Adipocyte (in vitro differentiated cells): Measurements from ENCODE around the gene WDR47.
"Not testable (repeated sequence)": the region's sequence is repeated elsewhere in the genome, so short reads cannot be mapped to it uniquely, and the experiment has no call there.

Experiments
- DNase-seq: peaks from one replicate; pipeline ENCODE4 v3.0.0-alpha.2; 2015; ENCODE audit warnings: low read depth
- H3K27me3 ChIP-seq: replicated peaks from 2 replicates; pipeline ENCODE4 v1.7.0; 2013; ENCODE audit warnings: mild to moderate bottlenecking, low read length, moderate library complexity; ENCODE audit not compliant: control insufficient read depth, insufficient read depth
- H3K36me3 ChIP-seq: 2 replicates; pipeline ENCODE4 v1.7.0; 2013; ENCODE audit warnings: low read length, mild to moderate bottlenecking, moderate library complexity; ENCODE audit not compliant: control insufficient read depth, insufficient read depth, severe bottlenecking
- H3K4me1 ChIP-seq: 2 replicates; pipeline ENCODE4 v1.7.0; 2013; ENCODE audit warnings: mild to moderate bottlenecking, low read length, moderate library complexity; ENCODE audit not compliant: control insufficient read depth, insufficient read depth
- H3K4me3 ChIP-seq: 2 replicates; pipeline ENCODE4 v1.7.0; 2013; ENCODE audit warnings: mild to moderate bottlenecking, low read length, moderate library complexity
- H3K9ac ChIP-seq: 2 replicates; pipeline ENCODE4 v1.7.0; 2013; ENCODE audit warnings: mild to moderate bottlenecking, low read length, moderate library complexity
- H3K9me3 ChIP-seq: 2 replicates; pipeline ENCODE4 v1.7.0; 2013; ENCODE audit warnings: mild to moderate bottlenecking, low read length, moderate library complexity; ENCODE audit not compliant: control insufficient read depth

The WDR47 gene

DNA sequence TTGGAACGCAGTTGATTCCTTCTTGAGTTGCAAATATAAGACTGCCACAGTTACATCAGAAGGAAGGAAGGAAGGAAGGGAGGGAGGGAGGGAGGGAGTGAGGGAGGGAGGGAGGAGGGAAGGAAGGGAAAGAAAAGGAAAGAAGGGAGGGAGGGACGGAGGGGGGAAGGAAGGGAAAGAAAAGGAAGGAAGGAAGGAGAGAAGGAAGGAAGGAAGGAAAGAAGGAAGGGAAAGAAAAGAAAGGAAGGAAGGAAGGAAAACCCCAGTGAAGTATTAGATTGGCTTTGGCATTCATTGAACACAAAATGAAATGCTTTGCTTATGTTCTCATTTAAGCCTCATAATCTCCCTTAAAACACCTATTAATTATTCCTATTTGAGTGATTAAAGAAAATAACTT is 6.4 kb upstream of the WDR47 start:
- Histone ChIP-seq H3K4me1 (no peaks in the 10 kb centered on the region), H3K9ac (no peak overlapping the region), H3K27me3 (no peaks in the 10 kb centered on the region), H3K9me3 (no peaks in the 10 kb centered on the region), H3K4me3 (no peak overlapping the region), H3K36me3 (no peaks in the 10 kb centered on the region)
- no peak for DNase-seq

DNA sequence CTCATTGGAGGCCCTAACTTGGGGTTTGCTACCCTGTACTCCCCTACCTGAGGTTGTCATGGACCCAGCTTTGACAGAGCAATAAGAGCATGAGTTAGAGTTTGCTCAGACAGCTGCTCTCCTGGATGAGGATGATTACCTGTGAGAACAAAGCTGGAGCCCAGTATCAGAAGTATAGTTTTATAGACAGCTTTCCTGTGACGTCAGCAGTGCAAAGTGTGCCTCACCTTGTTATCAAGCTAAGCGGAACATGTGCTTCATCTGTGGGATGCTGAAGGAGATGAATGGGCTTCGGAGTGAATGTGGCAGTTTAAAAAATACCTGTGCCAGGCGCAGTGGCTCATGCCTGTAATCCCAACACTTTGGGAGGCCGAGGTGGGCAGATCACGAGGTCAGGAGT is 5.4 kb upstream of the WDR47 start:
- H3K4me1 ChIP-seq: peaks cover 2% of the 10 kb centered on the region
- DNase-seq: no peak

DNA sequence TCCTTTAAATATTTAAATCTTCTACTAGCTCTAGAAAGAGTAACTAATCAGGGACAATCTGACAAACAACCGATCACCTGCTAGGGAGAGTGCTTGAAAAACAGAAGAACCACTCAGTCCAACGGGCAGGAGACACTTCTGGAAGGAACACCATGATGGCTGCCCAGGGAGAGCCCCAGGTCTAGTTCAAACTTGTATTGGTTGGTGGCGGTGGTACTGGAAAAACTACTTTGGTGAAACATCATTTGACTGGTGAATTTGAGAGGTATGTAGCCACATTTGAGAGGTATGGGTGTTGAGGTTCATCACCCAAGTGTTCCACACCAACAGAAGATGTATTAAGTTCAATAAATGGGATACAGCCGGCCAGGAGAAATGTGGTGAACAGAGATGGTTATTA is 4.8 kb upstream of the WDR47 start:
- Histone ChIP-seq H3K27me3 (no peaks in the 10 kb centered on the region), H3K4me3 (no peak overlapping the region), H3K36me3 (no peaks in the 10 kb centered on the region), H3K9ac (no peak overlapping the region), H3K9me3 (no peaks in the 10 kb centered on the region), H3K4me1 (peaks cover 3% of the 10 kb centered on the region)
- DNase-seq: no peak

More for the DNA sequence above, 5.4 kb upstream of the WDR47 start:
- Histone ChIP-seq H3K27me3 (no peaks in the 10 kb centered on the region), H3K36me3 (no peaks in the 10 kb centered on the region), H3K9me3 (no peaks in the 10 kb centered on the region), H3K9ac (no peak overlapping the region), H3K4me3 (no peak overlapping the region)

- H3K4me1 ChIP-seq: peaks cover 3% of the 10 kb centered on the region
- no peak for DNase-seq
- no peaks in the 10 kb centered on the region for H3K9me3 ChIP-seq
- no peaks in the 10 kb centered on the region for H3K27me3 ChIP-seq
- no peak overlapping the region for H3K4me3 ChIP-seq
- H3K36me3 ChIP-seq: no peaks in the 10 kb centered on the region
- no peak overlapping the region for H3K9ac ChIP-seq
These were observed 3.7 kb upstream of the WDR47 start for GRCh38 chr1:109045595-109045994.

DNA sequence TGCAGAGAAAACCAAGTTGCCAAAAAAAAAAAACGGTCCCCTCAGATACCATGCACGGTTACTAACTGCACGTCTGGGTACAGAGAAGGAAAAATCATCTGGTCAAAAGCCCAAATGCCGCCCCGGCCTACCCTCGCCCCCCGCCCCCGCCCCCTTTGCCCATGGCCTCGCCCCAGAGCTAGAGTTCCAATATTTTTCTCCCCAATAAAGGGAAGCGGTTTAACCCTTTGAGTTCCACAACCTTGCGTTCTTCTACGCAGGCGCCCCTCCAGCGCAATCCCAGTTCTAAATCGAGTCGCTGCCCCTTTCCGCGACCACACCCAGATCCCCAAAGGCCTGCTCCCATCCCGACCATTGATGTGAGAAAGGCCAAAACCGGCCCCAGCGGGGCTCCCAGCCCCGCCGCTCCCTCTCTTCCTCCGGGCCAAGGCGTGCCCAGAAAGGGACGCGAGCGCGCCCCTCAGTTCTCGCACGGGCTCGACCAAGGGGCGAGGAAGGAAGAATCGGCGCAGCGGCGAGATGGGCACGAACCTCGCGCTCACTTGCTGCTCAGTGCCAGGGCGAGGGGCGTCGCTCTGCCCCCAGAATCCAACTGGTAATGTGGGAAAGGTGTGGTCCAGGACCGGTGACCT is 797 bp downstream of the WDR47 start:
- peak; percentile 62 for DNase-seq
- Histone ChIP-seq H3K4me3 (peak overlapping the region; percentile 93), H3K36me3 (no peaks in the 10 kb centered on the region), H3K9ac (peak overlapping the region; percentile 87), H3K27me3 (no peaks in the 10 kb centered on the region), H3K4me1 (peaks cover 9% of the 10 kb centered on the region), H3K9me3 (no peaks in the 10 kb centered on the region)

DNA sequence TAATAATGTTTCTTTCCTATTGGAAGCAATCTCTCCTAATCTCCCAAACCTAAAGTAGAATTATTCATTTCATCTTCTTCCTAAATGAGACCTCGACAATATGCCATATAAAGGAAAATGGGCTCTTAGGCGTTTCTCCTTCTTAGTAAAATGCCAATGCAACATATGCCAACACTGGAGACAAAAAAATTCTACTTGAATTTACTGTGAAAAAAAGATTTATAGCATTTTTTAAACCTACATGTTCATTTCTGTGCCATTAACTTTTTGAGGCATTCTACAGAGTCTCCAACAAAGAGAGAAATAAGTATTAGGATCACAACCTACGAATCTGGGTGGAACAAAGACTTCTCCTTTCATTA is 1.3 kb downstream of the WDR47 start:
- H3K4me3 ChIP-seq: peak overlapping the region; percentile 93
- H3K27me3 ChIP-seq: no peaks in the 10 kb centered on the region
- no peaks in the 10 kb centered on the region for H3K9me3 ChIP-seq
- H3K9ac ChIP-seq: peak overlapping the region; percentile 87
- no peaks in the 10 kb centered on the region for H3K36me3 ChIP-seq
- peaks cover 9% of the 10 kb centered on the region for H3K4me1 ChIP-seq
- DNase-seq: no peak

- no peaks in the 10 kb centered on the region for H3K4me1 ChIP-seq
- no peak overlapping the region for H3K9ac ChIP-seq
- no peak overlapping the region for H3K4me3 ChIP-seq
- no peaks in the 10 kb centered on the region for H3K9me3 ChIP-seq
- H3K27me3 ChIP-seq: no peaks in the 10 kb centered on the region
- no peak for DNase-seq
- H3K36me3 ChIP-seq: no peaks in the 10 kb centered on the region
These were observed 7.5 kb downstream of the WDR47 start for GRCh38 chr1:109034382-109034781.

GRCh38 chr1:109029493-109029892 is 12.4 kb downstream of the WDR47 start:
- H3K4me1 ChIP-seq, H3K9ac ChIP-seq, H3K27me3 ChIP-seq, H3K36me3 ChIP-seq, H3K4me3 ChIP-seq, H3K9me3 ChIP-seq, DNase-seq: not testable (repeated sequence)

GRCh38 chr1:109027841-109028240 is 14.1 kb downstream of the WDR47 start:
- no peaks in the 10 kb centered on the region for H3K27me3 ChIP-seq
- no peak overlapping the region for H3K9ac ChIP-seq
- no peak overlapping the region for H3K4me3 ChIP-seq
- peak; percentile 8 for DNase-seq
- H3K9me3 ChIP-seq: no peaks in the 10 kb centered on the region
- no peaks in the 10 kb centered on the region for H3K4me1 ChIP-seq
- no peaks in the 10 kb centered on the region for H3K36me3 ChIP-seq

DNA sequence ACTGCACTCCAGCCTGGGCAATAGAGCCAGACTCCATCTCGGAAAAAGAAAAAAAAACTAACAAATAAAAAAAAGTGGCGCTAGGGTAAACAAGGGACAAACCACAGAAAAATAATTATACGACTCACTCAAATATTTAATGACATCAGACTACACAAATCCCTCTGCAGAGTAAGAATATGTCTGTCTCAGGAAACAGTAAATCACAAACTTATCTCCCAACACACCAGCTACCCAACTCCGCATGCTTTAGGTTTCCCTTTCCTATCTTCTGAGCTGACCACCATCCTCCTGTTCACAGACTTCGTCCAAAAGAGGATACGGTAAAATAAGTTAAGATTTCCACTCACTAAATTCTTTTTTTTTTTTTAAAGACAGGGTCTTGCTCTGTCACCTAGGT is 16.2 kb downstream of the WDR47 start:
- Histone ChIP-seq H3K27me3 (no peaks in the 10 kb centered on the region), H3K9ac (no peak overlapping the region), H3K4me3 (no peak overlapping the region), H3K4me1 (no peaks in the 10 kb centered on the region), H3K9me3 (no peaks in the 10 kb centered on the region), H3K36me3 (no peaks in the 10 kb centered on the region)
- DNase-seq: no peak

DNA sequence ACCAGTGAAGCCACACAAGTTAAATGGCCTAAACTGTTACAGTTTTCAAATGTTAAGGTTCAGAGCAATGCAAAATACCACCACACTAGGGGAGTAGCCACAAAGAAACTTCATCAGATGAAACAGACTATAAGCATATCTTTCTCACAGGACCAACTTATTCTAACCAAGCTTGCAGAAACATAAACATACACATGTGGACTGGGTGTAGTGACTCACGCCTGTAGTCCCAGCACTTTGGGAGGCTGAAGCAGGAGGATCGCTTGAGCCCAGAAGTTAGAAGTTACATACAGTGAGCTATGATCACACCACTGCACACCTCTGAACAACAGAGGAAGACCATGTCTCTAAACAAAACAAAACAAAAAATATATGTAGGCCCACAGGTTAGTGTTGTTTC is 17.3 kb downstream of the WDR47 start:
- Histone ChIP-seq H3K4me3 (no peak overlapping the region), H3K9me3 (no peaks in the 10 kb centered on the region), H3K4me1 (no peaks in the 10 kb centered on the region), H3K27me3 (no peaks in the 10 kb centered on the region), H3K36me3 (no peaks in the 10 kb centered on the region), H3K9ac (no peak overlapping the region)
- DNase-seq: no peak

DNA sequence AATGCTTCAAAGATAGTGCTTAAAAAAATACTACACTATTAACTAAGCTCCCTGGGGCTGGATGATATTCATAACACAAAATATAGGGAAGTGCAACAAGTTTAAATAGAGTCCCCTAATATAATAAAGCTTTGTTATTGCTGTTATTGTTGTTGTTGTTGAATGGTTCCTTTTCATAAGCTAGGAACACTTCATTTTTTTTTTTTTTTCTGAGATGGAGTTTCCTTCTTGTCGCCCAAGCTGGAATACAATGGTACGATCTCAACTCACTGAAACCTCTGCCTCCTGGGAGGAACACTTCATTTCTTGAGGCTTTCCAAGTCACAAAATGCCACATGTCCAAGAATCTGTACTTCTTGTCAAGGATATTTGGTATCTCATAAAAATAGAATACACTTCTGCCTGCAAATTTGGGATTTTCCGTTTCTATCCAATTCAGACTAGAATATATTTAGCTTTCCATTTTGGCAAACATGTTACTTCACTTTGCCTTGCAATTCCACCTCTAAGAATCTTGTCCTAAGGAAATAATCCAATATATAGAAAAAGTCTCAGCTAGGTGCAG is 21.1 kb downstream of the WDR47 start:
- Histone ChIP-seq H3K36me3 (peaks cover 7% of the 10 kb centered on the region), H3K4me1 (no peaks in the 10 kb centered on the region), H3K27me3 (no peaks in the 10 kb centered on the region), H3K4me3 (no peak overlapping the region), H3K9ac (no peak overlapping the region), H3K9me3 (peaks cover 3% of the 10 kb centered on the region)
- no peak for DNase-seq
